H1 (cell line): ENCODE measurements around the gene DOCK9. TPM values are rescaled to one million over a fixed set of nuclear protein-coding genes. Genes with fewer than 3 reads are reported as not detected.

ENCODE experiments used
- CTCF ChIA-PET: fragments of 300-600 bp; sonication (Branson Sonifier 250); formaldehyde crosslinking; loops from one replicate; lab custom pipeline; 2021; ENCODE audit not compliant: partially characterized antibody; lab: Charles Lee
- POLR2A ChIA-PET: fragments of 300-600 bp; sonication (Branson Sonifier 250); formaldehyde crosslinking; loops from one replicate; lab custom pipeline; 2021; ENCODE audit warnings: inconsistent platforms; ENCODE audit not compliant: partially characterized antibody; lab: Charles Lee
- DNase-seq, 2 experiments: peaks; one replicate each; pipeline versions ENCODE4 v3.0.0 to v3.0.0-alpha.2; 2010 to 2022; ENCODE audit warnings: low spot score in 2 of 2, low read depth in 1 of 2, mixed read lengths in 1 of 2
- FAIRE-seq: peaks from 2 replicates; lab custom pipeline; 2011; peaks lifted over from hg19 to GRCh38; lab: Jason Lieb, UNC
- H2AFZ ChIP-seq: 2 replicates; pipeline ENCODE4 v1.8.1; 2012; ENCODE audit warnings: low read length, inconsistent platforms
- H2AK5ac ChIP-seq: 2 replicates; pipeline ENCODE4 v1.6.1; 2013; ENCODE audit warnings: low read depth, low read length
- H2BK120ac ChIP-seq: replicated peaks from 2 replicates; pipeline ENCODE3; 2013; ENCODE audit warnings: low read depth, low read length, inconsistent platforms
- H2BK12ac ChIP-seq: 2 replicates; pipeline ENCODE4 v1.6.1; 2013; ENCODE audit warnings: low read depth, low read length
- H2BK15ac ChIP-seq: 2 replicates; pipeline ENCODE4 v1.6.1; 2013; ENCODE audit warnings: low read length
- H2BK20ac ChIP-seq: 2 replicates; pipeline ENCODE4 v1.6.1; 2013; ENCODE audit warnings: low read length
- H2BK5ac ChIP-seq: 2 replicates; pipeline ENCODE4 v1.6.1; 2013; ENCODE audit warnings: low read depth, low read length
- H3K14ac ChIP-seq: 2 replicates; pipeline ENCODE4 v1.6.1; 2013; ENCODE audit warnings: inconsistent platforms; ENCODE audit not compliant: insufficient read length
- H3K18ac ChIP-seq: 2 replicates; pipeline ENCODE4 v1.6.1; 2013; ENCODE audit warnings: low read length; ENCODE audit errors: extremely low read depth
- H3K23ac ChIP-seq: 2 replicates; pipeline ENCODE4 v1.6.1; 2013; ENCODE audit warnings: inconsistent platforms; ENCODE audit not compliant: insufficient read length
- H3K23me2 ChIP-seq: 2 replicates; pipeline ENCODE4 v1.6.1; 2013; ENCODE audit warnings: low read depth, low read length
- H3K27ac ChIP-seq: 2 replicates; pipeline ENCODE4 v1.6.1; 2011; ENCODE audit warnings: low read depth, low read length, inconsistent platforms
- H3K27me3 ChIP-seq, 4 experiments: replicated peaks in 1 of 4; 1 replicate in 1 of 4; 2 replicates in 3 of 4; pipeline versions ENCODE4 v1.6.1 to v1.8.1; 2011 to 2013; ENCODE audit warnings: low read length in 3 of 4, mild to moderate bottlenecking in 3 of 4, inconsistent platforms in 2 of 4, mixed read lengths in 2 of 4, moderate library complexity in 1 of 4; ENCODE audit not compliant: control insufficient read depth in 3 of 4, insufficient read depth in 3 of 4; ENCODE audit errors: extremely low read depth in 1 of 4
- H3K36me3 ChIP-seq, 4 experiments: 2 replicates each; pipeline versions ENCODE4 v1.6.1 to v1.8.1; 2011 to 2013; ENCODE audit warnings: mild to moderate bottlenecking in 4 of 4, low read length in 3 of 4, moderate library complexity in 2 of 4, control low read depth in 1 of 4, inconsistent platforms in 1 of 4; ENCODE audit not compliant: insufficient read depth in 4 of 4, control insufficient read depth in 2 of 4
- H3K4ac ChIP-seq: replicated peaks from 2 replicates; pipeline ENCODE3; 2013; ENCODE audit warnings: low read length, low read depth, mixed read lengths, inconsistent platforms; ENCODE audit not compliant: insufficient read length
- H3K4me1 ChIP-seq, 4 experiments: replicated peaks in 1 of 4; 1 replicate in 1 of 4; 2 replicates in 3 of 4; pipeline versions ENCODE4 v1.6.1 to v1.8.1; 2011 to 2013; ENCODE audit warnings: low read length in 3 of 4, inconsistent platforms in 2 of 4, mixed read lengths in 1 of 4; ENCODE audit not compliant: insufficient read depth in 4 of 4, control insufficient read depth in 3 of 4
- H3K4me2 ChIP-seq, 2 experiments: 2 replicates each; pipeline versions ENCODE4 v1.6.1 to v1.8.1; 2011 to 2013; ENCODE audit warnings: low read depth in 2 of 2, low read length in 2 of 2, control low read depth in 1 of 2, inconsistent platforms in 1 of 2, mild to moderate bottlenecking in 1 of 2; ENCODE audit not compliant: insufficient read depth in 1 of 2
- H3K4me3 ChIP-seq, 4 experiments: fragments of 200-600, 300-600 bp in 1 of 4; sonication (generic), shearing (Covaris generic), sonication (Bioruptor Twin) in 1 of 4; 2 replicates each; pipeline versions ENCODE4 v1.5.1 to v1.8.1; 2011 to 2016; ENCODE audit warnings: low read length in 4 of 4, low read depth in 3 of 4, control low read depth in 2 of 4, inconsistent platforms in 2 of 4, mild to moderate bottlenecking in 2 of 4, mixed read lengths in 1 of 4, moderate library complexity in 1 of 4; ENCODE audit not compliant: insufficient read depth in 2 of 4; ENCODE audit errors: extremely low read depth in 1 of 4
- H3K56ac ChIP-seq: replicated peaks from 2 replicates; pipeline ENCODE3; 2013; ENCODE audit warnings: low read depth, mild to moderate bottlenecking, mixed read lengths, low read length, inconsistent platforms; ENCODE audit not compliant: insufficient read length
- H3K79me1 ChIP-seq: 2 replicates; pipeline ENCODE4 v1.6.1; 2013; ENCODE audit warnings: low read depth, low read length, control low read depth
- H3K79me2 ChIP-seq, 2 experiments: 2 replicates each; pipeline versions ENCODE4 v1.6.1 to v1.8.1; 2012 to 2013; ENCODE audit warnings: low read length in 2 of 2, mild to moderate bottlenecking in 2 of 2, inconsistent platforms in 1 of 2; ENCODE audit not compliant: insufficient read depth in 2 of 2, control insufficient read depth in 1 of 2
- H3K9ac ChIP-seq, 4 experiments: replicated peaks in 1 of 4; 1 replicate in 1 of 4; 2 replicates in 3 of 4; pipeline versions ENCODE4 v1.6.1 to v1.8.1; 2011 to 2013; ENCODE audit warnings: low read depth in 3 of 4, low read length in 3 of 4, control low read depth in 2 of 4, mild to moderate bottlenecking in 2 of 4, moderate library complexity in 2 of 4, inconsistent platforms in 1 of 4; ENCODE audit errors: extremely low read depth in 1 of 4
- H3K9me3 ChIP-seq, 2 experiments: 2 replicates each; pipeline versions ENCODE4 v1.6.1 to v1.8.1; 2012 to 2013; ENCODE audit warnings: mild to moderate bottlenecking in 2 of 2, moderate library complexity in 2 of 2, control low read depth in 1 of 2, inconsistent platforms in 1 of 2, low read depth in 1 of 2, low read length in 1 of 2, mixed read lengths in 1 of 2; ENCODE audit not compliant: insufficient read depth in 2 of 2
- H4K20me1 ChIP-seq, 2 experiments: replicated peaks in 1 of 2; 2 replicates each; pipeline versions ENCODE3 to v1.8.1; 2011 to 2013; ENCODE audit warnings: inconsistent platforms in 2 of 2, low read length in 2 of 2, mild to moderate bottlenecking in 1 of 2; ENCODE audit not compliant: insufficient read depth in 2 of 2, control insufficient read depth in 1 of 2
- H4K5ac ChIP-seq: 2 replicates; pipeline ENCODE4 v1.6.1; 2013; ENCODE audit warnings: low read length, low read depth, mixed read lengths, inconsistent platforms; ENCODE audit not compliant: insufficient read length
- H4K8ac ChIP-seq: 2 replicates; pipeline ENCODE4 v1.8.0; 2013; ENCODE audit warnings: mild to moderate bottlenecking, moderate library complexity, low read length, inconsistent platforms; ENCODE audit not compliant: insufficient read depth; ENCODE audit errors: extremely low read depth
- H4K91ac ChIP-seq: replicated peaks from 2 replicates; pipeline ENCODE3; 2013; ENCODE audit warnings: low read length, mixed read lengths, inconsistent platforms; ENCODE audit not compliant: insufficient read length
- ATF2 ChIP-seq: IDR thresholded peaks from 2 replicates; pipeline ENCODE4 v1.6.1; 2012; ENCODE audit warnings: low read length, inconsistent platforms
- BCL11A ChIP-seq, 2 experiments: IDR thresholded peaks; one replicate each; pipeline ENCODE4 v1.6.1; 2011; ENCODE audit warnings: low read depth in 2 of 2, low read length in 2 of 2, mild to moderate bottlenecking in 2 of 2
- CBX5 ChIP-seq: fragments of 300-800, 300-1000 bp; sonication (generic); IDR thresholded peaks from 2 replicates; pipeline ENCODE4 v1.7.1; 2016; ENCODE audit warnings: antibody characterized with exemption, low read length, low read depth
- CBX8 ChIP-seq: fragments of 300-800, 300-1000 bp; sonication (generic); IDR thresholded peaks from 2 replicates; pipeline ENCODE4 v1.7.1; 2016; ENCODE audit warnings: low read depth, low read length, borderline replicate concordance
- CTBP2 ChIP-seq: IDR thresholded peaks from 2 replicates; pipeline ENCODE4 v1.7.0; 2011; ENCODE audit warnings: borderline replicate concordance, mild to moderate bottlenecking, moderate library complexity, mixed read lengths, low read length; ENCODE audit not compliant: insufficient read depth, insufficient read length
- JUND ChIP-seq: IDR thresholded peaks from 2 replicates; pipeline ENCODE4 v1.6.1; 2011; ENCODE audit warnings: mild to moderate bottlenecking, improper control_type of control experiment, low read length
- NANOG ChIP-seq: IDR thresholded peaks from 2 replicates; pipeline ENCODE4 v1.6.1; 2011; ENCODE audit warnings: low read length, low read depth, mild to moderate bottlenecking, inconsistent platforms; ENCODE audit not compliant: insufficient read depth, poor library complexity, severe bottlenecking
- NRF1 ChIP-seq: IDR thresholded peaks from 2 replicates; pipeline ENCODE4 v1.6.1; 2011; ENCODE audit warnings: mild to moderate bottlenecking, low read depth, low read length, improper control_type of control experiment
- POU5F1 ChIP-seq: IDR thresholded peaks from 2 replicates; pipeline ENCODE4 v1.6.1; 2011; ENCODE audit warnings: low read depth, mild to moderate bottlenecking, low read length, moderate library complexity
- TAF1 ChIP-seq: IDR thresholded peaks from 2 replicates; pipeline ENCODE4 v1.6.1; 2011; ENCODE audit warnings: mild to moderate bottlenecking, low read depth, low read length
- YY1 ChIP-seq: IDR thresholded peaks from 2 replicates; pipeline ENCODE4 v1.6.1; 2011; ENCODE audit warnings: low read depth, mild to moderate bottlenecking, low read length
- WGBS, 2 experiments: shearing (Covaris generic) in 1 of 2; methylation state at CpG; one replicate each; pipeline versions ENCODE4 v1.1.6 to v1.1.7; 2013 to 2015; ENCODE audit warnings: low lambda C conversion rate in 2 of 2, mixed read lengths in 2 of 2, inconsistent platforms in 1 of 2, low coverage in 1 of 2, missing lambda C conversion rate in 1 of 2; ENCODE audit not compliant: insufficient replicate concordance in 2 of 2, insufficient coverage in 1 of 2, insufficient read length in 1 of 2; ENCODE audit errors: extremely low coverage in 1 of 2, missing lambda C conversion rate in 1 of 2; 5-methylcytosine and 5-hydroxymethylcytosine counted together
- polyA plus RNA-seq, 7 experiments: library from polyadenylated mRNA; depleted of rRNA in 3 of 7; stranded (reverse) in 5 of 7; unstranded in 2 of 7; fragments of >200 nt in 5 of 7; fragments of 200-250 nt in 2 of 7; gene quantifications; 1 replicate in 5 of 7; 2 replicates in 1 of 7; 4 replicates in 1 of 7; pipeline versions ENCODE4 v1.2.1 to v1.2.3, GENCODE V29; 2011 to 2013; ENCODE audit warnings: missing spikeins in 2 of 7, mixed read lengths in 2 of 7
- total RNA-seq: library from RNA; stranded (reverse); fragmentation: NEBNext Ultra II Directional; extraction: Animal tissue kit (Norgen Biotek cat#: 25700); gene quantifications from 2 replicates; pipeline ENCODE4 v1.2.1, GENCODE V29; 2021

The DOCK9 gene
- total and polyA plus RNA-seq, 2 of the 8 experiments (the other 6 are each of a cell fraction or from before 2014, with no cell fraction given), result 21.6 to 31.5 TPM

GRCh38 chr13:98879957-98880356, 97.9 kb downstream of the DOCK9 start:
- Histone ChIP-seq H2BK15ac (no peak overlapping the region), H3K4me2 (no peak overlapping the region), H3K36me3 (peaks cover 0 to 6% (median 2%) of the 10 kb centered on the region in 4 experiments; a peak in 2 of 8 replicates), H2AFZ (no peak overlapping the region), H2BK5ac (no peak overlapping the region), H4K5ac (no peak overlapping the region), H2AK5ac (no peak overlapping the region), H3K4me3 (no peak overlapping the region), H3K9ac (no peak overlapping the region), H3K23ac (no peak overlapping the region), H3K4me1 (peaks cover 2 to 14% (median 10%) of the 10 kb centered on the region in 4 experiments; a peak in 5 of 7 replicates), H3K79me2 (no peaks in the 10 kb centered on the region), H3K79me1 (no peaks in the 10 kb centered on the region), H3K56ac (no peak overlapping the region), H4K8ac (no peak overlapping the region), H2BK20ac (no peak overlapping the region), H3K27me3 (no peaks in the 10 kb centered on the region), H2BK12ac (no peak overlapping the region), H3K9me3 (no peaks in the 10 kb centered on the region), H3K27ac (no peak overlapping the region), H3K23me2 (no peaks in the 10 kb centered on the region), H3K18ac (no peak overlapping the region), H4K20me1 (no peaks in the 10 kb centered on the region), H3K14ac (no peak overlapping the region), H2BK120ac (no peak overlapping the region), H3K4ac (no peak overlapping the region), H4K91ac (no peak overlapping the region)
- POLR2A ChIA-PET, result interaction anchor here (1.3 kb wide), 1 partner anchor 10 kb away, joined by 3 read pairs; no protein-coding TSS in a partner anchor
- CTCF ChIA-PET, result interaction anchor here (1.1 to 10.1 kb wide), 7 partner anchors 10 to 154 kb away, joined by 3 to 71 read pairs (median 4); partner anchors contain the start of gene DOCK9
- no peak for DNase-seq
- 81% methylated on average over 6 of the region's 6 CpGs; no CpG with 5 or more reads in 1 of the 2 experiments for WGBS, 2 experiments
- no peak for FAIRE-seq
- TF ChIP-seq NRF1 (no peak), CTBP2 (no peak), BCL11A (IDR thresholded peaks at IDR 0.05; ENCODE audit: low read depth in 2 of 2, low read length in 2 of 2) (no peak), CBX5 (no peak), YY1 (no peak), ATF2 (no peak), NANOG (no peak), TAF1 (no peak), CBX8 (no peak), JUND (no peak), POU5F1 (no peak)
